NCI-H1048 (cell line): ENCODE results near the gene CDC34.

ENCODE experiments used
- DNase-seq: peaks from one replicate; lab custom pipeline; 2025; lab: John Stamatoyannopoulos, UW

Gene CDC34

DNA sequence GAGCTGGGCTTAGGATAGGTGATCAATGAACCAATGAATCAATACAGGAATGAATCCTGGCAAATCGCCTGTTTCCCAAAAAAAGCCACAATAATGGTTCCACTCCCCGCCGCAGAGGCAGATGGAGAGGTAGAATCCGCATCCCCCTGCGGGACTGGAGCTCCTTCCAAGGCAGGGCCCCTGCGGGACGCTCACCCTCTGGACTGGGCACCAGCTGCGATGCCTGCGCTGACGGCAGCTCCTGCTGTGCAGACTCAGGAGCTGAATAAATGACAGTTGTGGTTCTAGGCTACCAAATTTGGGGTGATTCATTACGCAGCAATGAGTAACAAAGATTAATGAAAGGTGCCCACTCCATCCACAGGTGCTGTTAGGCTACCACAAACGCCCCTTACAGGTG is 8.8 kb upstream of the CDC34 start:
- DNase-seq: no peak

DNA sequence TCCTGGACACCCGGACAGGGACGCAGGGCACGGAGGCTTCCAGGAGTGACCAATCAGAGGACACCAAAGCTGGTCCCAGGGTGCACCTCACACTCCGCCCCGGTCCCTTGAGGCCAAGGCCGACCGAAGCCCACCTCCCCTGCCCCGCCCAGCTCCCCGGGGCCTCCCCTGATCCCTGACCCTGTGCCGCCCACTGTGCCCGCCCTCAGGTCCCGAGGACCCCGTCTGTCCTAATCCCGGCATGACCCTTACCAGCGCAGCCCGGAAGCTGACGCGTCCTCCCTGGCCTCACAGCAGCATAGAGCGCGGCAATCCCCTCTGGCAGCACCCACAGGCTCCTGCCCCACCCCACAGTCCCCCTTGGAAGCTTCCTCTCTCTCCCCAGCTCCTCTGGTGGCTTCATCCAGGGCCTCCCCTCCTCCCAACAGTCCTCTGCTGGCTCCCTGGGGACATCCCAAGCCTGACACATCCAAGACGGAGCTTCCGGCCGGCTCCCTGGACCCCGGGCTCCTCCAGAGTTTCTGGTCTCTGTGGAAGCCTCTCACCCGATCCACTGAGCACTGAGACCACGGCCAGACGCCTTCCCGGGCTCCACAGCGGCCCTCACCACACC is 7.4 kb upstream of the CDC34 start:
- no peak for DNase-seq

GRCh38 chr19:525029-525428 is 6.5 kb upstream of the CDC34 start:
- DNase-seq: no peak

DNA sequence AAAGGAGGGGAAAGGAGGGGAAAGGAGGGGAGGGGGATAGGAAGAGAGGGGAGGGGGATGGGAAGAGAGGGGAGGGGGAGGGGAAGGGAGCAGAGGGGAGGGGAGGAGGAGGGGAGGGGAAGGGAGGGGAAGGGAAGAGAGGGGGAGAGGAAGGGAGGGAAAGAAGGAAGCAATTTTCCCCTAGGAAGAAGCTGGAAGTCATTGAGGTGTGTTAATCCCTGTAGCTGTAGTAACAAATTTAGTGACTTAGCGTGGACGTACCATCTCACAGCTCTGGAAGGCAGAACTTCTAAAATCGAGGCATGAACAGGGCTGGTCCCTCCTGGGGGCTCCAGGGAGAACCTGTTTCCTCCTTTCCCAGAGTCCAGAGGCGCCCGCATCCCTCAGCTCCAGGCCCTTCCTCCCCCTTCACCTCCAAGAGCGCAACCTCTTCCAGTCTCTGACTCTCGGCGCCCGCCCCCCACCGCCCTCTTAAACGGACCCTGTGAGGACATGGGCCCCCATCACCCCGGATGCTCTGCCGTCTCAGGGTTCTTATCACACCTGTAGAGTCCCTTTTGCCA is 5.6 kb upstream of the CDC34 start:
- DNase-seq: no peak

DNA sequence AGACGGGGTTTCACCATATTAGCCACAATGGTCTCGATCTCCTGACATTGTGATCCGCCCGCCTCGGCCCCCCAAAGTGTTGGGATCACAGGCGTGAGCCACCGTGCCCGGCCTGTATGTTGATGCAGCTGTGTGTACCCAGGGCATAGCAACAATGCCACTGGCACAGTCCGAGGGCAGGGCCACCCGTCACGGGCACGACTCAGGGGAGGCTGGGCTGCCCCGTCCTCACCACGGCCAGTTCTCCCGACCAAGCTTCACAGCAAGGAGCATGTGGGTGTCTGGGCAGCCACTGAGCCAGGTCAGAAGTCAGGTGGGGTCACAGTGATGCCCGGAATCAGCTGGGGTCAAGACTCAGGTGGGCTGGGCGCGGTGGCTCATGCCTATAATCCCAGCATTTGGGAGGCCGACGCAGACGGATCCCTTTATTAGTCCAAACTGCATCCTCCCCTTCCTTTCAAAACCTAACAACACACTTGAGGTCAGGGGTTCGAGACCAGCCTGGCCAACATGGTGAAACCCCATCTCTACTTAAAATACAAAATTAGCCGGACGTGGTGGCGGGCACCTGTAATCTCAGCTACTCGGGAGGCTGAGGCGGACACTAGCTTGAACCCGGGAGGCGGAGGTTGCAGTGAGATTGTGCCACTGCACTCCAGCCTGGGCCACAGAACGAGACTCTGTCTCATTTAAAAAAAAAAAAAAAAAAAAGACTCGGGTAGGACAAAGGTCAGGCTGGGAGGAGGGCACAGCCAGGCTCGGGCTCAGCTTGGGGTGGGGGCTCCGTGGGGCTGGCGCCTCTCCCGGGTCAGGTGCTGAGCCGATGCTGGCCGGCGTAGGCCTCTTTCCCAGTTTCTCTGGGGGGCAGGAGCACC is 1.2 kb upstream of the CDC34 start:
- no peak for DNase-seq

GRCh38 chr19:531009-531752 is 379 bp upstream of the CDC34 start:
- peak; percentile 77 for DNase-seq

- no peak for DNase-seq
These were observed 1.2 kb downstream of the CDC34 start for GRCh38 chr19:532561-533363.

DNA sequence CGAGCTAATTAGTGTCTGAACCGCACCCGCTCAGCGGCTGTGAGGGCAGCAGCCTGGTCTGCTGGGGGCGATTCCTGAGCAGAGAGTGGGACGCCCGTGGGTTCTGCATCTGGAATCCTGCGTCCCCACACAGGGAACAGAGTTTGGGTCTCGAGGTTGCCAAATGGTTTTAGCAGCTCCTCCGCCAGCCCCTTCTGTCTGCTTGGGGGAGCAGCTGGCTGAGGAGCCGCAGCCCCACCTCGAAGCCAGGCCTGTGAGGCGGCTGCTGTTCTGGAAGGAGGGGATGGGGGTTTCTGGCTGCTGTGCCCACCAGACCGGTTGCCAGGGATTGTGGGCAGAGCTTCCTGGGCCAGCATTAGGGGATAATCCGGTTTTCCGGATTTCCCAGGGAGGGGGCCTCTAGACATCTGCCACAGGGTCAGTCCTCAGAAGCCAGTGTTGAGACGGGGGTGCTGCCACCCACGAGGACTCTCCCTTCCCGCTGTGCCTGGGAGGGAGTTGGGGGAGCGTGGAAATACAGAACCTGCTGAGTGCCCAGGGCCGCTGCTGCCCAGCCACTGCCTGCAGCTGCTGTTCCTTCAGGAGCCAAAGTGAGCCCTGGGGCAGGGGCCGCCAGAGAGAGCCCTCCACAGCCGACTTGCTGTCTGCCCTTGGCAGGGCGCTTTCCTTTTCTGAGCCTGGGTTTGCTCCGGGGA is 2.0 kb downstream of the CDC34 start:
- DNase-seq: no peak

GRCh38 chr19:534088-534487 is 2.5 kb downstream of the CDC34 start:
- no peak for DNase-seq

GRCh38 chr19:535017-535835 is 3.7 kb downstream of the CDC34 start:
- no peak for DNase-seq

GRCh38 chr19:536031-536880 is 4.7 kb downstream of the CDC34 start:
- DNase-seq: no peak

DNA sequence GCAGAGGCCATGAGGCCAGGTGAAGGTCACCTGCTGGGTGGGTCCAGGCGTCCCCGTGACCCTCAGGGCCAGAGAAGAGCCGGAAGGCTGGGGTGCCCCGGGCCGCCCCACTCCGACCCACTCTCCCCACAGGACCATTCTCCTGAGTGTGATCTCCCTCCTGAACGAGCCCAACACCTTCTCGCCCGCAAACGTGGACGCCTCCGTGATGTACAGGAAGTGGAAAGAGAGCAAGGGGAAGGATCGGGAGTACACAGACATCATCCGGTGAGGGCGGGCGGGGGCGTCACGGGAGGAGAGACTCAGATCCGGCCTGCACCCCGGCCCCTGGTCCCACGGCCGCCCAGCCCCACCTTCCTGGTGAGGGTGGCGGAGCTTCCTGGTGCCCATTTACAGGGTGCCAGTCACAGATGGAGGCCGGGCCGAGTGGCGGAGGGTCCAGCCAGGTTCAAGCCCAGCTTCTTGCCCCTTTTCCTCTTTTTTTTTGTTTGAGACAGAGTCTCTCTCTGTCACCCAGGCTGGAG is 5.4 kb downstream of the CDC34 start:
- DNase-seq: no peak

DNA sequence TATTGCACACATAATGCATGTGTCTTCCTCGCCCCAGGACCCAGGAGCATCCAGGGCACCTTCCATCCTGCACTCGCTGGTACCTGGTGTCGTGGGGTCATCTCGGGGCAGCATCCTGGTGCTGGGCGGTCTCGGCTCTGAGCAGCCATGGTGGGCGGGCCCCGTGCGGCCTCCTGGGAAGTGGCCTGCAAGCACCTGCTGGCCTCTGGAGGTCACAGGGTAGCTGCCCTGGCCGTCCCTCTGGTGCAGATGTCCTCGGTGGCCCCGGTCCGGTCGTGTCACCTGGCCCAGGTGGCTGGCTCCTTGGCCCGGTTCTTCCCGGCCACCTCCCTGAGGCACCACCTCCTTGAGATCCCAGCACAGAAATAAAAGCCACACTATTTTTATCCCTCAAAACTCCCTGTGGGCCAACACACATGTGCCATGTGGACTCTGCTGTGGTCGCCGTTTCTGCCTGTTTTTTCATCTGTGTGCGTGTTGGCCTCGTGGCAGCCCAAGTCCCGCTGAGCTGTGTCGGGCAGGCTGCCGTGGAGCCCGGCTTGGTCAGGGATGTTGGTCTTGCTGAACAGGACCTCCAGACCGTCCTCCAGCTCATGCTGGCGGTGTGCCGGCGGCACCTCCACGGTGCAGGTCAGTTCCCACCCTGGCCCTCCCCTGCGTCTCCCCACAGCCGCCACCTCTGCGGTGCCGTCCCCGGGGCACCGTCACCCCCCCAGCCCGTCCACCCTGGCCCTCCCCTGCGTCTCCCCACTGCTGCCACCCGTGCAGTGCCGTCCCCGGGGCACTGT is 7.3 kb downstream of the CDC34 start:
- no peak for DNase-seq

DNA sequence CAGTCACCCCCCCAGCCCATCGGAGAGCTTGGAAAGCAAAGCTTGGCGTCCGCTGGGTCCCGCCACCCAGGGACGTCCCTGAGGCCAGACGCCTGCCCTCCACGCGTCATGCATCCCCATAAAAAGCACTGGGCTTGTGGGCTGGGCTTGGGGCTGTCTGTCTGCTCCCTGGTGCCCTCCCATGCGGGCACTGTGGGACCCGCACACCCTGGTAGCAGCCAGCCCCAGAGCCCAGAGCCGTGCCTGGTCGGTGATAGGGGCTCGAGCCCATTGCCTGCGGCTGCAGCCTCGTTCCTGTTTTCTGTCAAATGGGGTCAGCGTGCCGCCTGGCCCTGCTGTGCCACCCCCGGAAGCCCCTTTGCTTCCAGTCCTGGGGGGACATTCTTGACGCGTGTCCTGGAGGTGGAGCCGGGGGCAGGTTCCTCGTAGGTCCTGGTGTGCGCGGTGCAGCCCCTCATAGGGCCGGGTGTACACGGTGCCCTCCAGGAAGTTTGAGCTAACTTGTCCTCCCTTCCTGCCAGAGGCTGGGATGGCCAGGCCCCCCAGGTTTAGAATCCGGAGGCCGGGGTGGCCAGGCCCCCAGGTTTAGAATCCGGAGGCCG is 8.0 kb downstream of the CDC34 start:
- no peak for DNase-seq

GRCh38 chr19:540867-541637 is 9.5 kb downstream of the CDC34 start:
- DNase-seq: no peak

DNA sequence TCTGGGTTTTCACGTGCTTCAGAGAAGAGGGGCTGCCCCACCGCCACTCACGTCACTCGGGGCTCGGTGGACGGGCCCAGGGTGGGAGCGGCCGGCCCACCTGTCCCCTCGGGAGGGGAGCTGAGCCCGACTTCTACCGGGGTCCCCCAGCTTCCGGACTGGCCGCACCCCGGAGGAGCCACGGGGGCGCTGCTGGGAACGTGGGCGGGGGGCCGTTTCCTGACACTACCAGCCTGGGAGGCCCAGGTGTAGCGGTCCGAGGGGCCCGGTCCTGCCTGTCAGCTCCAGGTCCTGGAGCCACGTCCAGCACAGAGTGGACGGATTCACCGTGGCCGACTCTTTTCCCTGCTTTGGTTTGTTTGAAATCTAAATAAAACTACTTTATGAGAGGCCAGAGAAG is 10.1 kb downstream of the CDC34 start:
- DNase-seq: no peak
